Epithelial cell of esophagus (primary cell): ENCODE data around the gene U2AF1L4.

Experiments
- DNase-seq: peaks from one replicate; pipeline ENCODE4 v3.0.0; 2010; ENCODE audit warnings: low read depth
- H3K4me3 ChIP-seq: 2 replicates; pipeline ENCODE4 v1.5.1; 2011; ENCODE audit warnings: mild to moderate bottlenecking, low read length, control low read depth
- CTCF ChIP-seq: IDR thresholded peaks from 2 replicates; pipeline ENCODE4 v1.5.1; 2011; ENCODE audit warnings: low read depth, mild to moderate bottlenecking, low read length, control low read depth, inconsistent platforms; ENCODE audit not compliant: insufficient read depth; ENCODE audit errors: missing control alignments

Gene U2AF1L4

GRCh38 chr19:35695895-35696422, 49.3 kb downstream of the U2AF1L4 start:
- TF ChIP-seq CTCF, result no peak
- DNase-seq, result no peak
- no peak overlapping the region for H3K4me3 ChIP-seq

DNA sequence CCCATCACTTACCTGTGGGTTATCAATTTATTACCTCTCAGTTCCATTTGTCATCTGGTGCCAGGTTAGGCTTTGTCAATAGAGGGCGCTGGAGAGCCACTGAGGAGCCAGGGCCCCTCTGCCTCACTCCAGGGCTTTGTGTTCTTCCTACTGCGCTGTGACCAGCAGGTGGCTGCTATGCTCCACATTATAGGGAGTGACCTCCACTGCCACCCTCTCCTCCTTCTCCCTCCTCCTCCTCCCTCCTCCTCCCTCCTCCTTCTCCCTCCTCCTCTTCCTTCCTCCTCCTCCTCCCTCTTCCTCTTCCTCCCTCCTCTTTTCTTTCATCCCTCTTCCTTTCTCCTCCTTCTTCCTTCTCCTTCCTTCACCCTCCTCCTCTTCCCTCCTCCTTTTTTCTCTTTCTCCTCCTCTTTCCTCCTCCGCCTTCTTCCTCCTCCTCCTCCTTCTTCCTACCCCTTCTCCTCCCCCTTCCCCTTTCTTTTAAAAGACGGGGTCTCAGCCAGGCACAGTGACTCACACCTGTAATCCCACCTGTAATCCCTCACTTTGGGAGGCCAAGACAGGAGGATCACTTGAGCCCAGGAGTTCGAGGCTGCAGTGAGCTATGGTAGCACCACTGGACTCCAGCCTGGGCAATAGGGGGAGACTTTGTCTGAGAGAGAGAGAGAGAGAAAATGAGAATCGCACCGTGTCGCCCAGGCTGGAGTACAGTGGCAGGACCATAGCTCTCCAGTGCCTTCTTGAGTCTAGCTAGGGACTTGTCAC, 51.2 kb downstream of the U2AF1L4 start:
- TF ChIP-seq CTCF, result peak; percentile 99
- peak; percentile 87 for DNase-seq
- no peak overlapping the region for H3K4me3 ChIP-seq

DNA sequence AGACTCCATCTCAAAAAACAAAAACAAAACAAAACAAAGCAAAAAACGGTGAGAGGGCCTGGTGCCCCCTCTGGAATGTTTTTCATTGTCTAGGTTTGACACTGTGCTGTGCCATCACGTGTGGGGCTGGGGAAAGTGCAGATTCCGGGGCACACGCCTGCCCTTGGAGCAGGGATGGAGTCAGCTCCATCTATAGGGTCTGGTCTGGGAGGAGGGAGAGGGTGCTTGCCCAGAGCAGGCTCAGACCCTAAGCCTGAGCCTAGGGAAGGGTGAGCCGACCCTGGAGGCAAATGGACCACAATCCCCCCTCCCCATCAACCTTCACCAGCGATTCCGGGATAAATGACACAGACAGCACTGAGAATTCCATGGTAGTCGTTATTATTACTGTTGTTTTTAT, 51.8 kb downstream of the U2AF1L4 start:
- H3K4me3 ChIP-seq, result no peak overlapping the region
- TF ChIP-seq CTCF, result no peak
- no peak for DNase-seq
